ENCODE measurements around the gene FXYD3. TPM values are rescaled to one million over a fixed set of nuclear protein-coding genes. Genes with fewer than 3 reads are reported as not detected.
A peak's percentile ranks its signal among the peaks of the same experiment; 100 is the strongest.

The FXYD3 gene
- total RNA-seq, 1 donor from 2014 or later, result not detected

GRCh38 chr19:35117116-35117515 lies 1.5 kb downstream of the FXYD3 start:
- no peaks in the 10 kb centered on the region for H3K36me3 Mint-ChIP-seq
- peaks cover 11% of the 10 kb centered on the region for H3K4me1 ChIP-seq
- no peak for DNase-seq (ENCODE audit: low spot score)
- no peaks in the 10 kb centered on the region for H4K20me1 ChIP-seq (ENCODE audit: low read depth)
- no peak overlapping the region for H3K4me3 ChIP-seq
- H3K4me3 Mint-ChIP-seq, result no peak overlapping the region
- no peak overlapping the region for H3K4me2 ChIP-seq
- H3K79me2 ChIP-seq (ENCODE audit: low read depth), result no peaks in the 10 kb centered on the region
- no peaks in the 10 kb centered on the region for H3K36me3 ChIP-seq
- peaks cover 27% of the 10 kb centered on the region for H3K4me1 Mint-ChIP-seq
- peaks cover 9% of the 10 kb centered on the region for H3K27me3 Mint-ChIP-seq (ENCODE audit: insufficient read depth, low read depth)
- no peak overlapping the region for H3K9ac ChIP-seq
- H3K9me3 ChIP-seq (ENCODE audit: low read depth), result no peaks in the 10 kb centered on the region
- no peaks in the 10 kb centered on the region for H3K9me3 Mint-ChIP-seq
- H3F3A ChIP-seq (ENCODE audit: low read depth), result no peaks in the 10 kb centered on the region
- no peak overlapping the region for H3K27ac ChIP-seq
- TF ChIP-seq CTCF (IDR thresholded peaks at IDR 0.05) (no peak), EZH2 (IDR thresholded peaks at IDR 0.05) (no peak), EZH2phosphoT487 (IDR thresholded peaks at IDR 0.05) (no peak)
- H3K27me3 ChIP-seq, result no peaks in the 10 kb centered on the region
- H2AFZ ChIP-seq (replicated peaks), result peak overlapping the region; percentile 63
- H3K27ac Mint-ChIP-seq, result peak overlapping the region; percentile 80

GRCh38 chr19:35117799-35118198 lies 2.2 kb downstream of the FXYD3 start:
- H3K4me1 Mint-ChIP-seq, result peaks cover 32% of the 10 kb centered on the region
- Histone ChIP-seq H3K4me3 (no peak overlapping the region), H3K9me3 (ENCODE audit: low read depth) (no peaks in the 10 kb centered on the region), H3K9ac (no peak overlapping the region), H3K36me3 (no peaks in the 10 kb centered on the region), H4K20me1 (ENCODE audit: low read depth) (no peaks in the 10 kb centered on the region), H3K4me2 (no peak overlapping the region), H2AFZ (replicated peaks) (no peak overlapping the region), H3K27ac (no peak overlapping the region), H3K27me3 (no peaks in the 10 kb centered on the region), H3K79me2 (ENCODE audit: low read depth) (no peaks in the 10 kb centered on the region), H3K4me1 (peaks cover 17% of the 10 kb centered on the region), H3F3A (ENCODE audit: low read depth) (no peaks in the 10 kb centered on the region)
- TF ChIP-seq EZH2phosphoT487 (IDR thresholded peaks at IDR 0.05) (no peak), CTCF (IDR thresholded peaks at IDR 0.05) (no peak)
- H3K27ac Mint-ChIP-seq, result no peak overlapping the region
- H3K9me3 Mint-ChIP-seq, result no peaks in the 10 kb centered on the region
- H3K36me3 Mint-ChIP-seq, result no peaks in the 10 kb centered on the region
- peaks cover 9% of the 10 kb centered on the region for H3K27me3 Mint-ChIP-seq (ENCODE audit: insufficient read depth, low read depth)
- no peak for DNase-seq (ENCODE audit: low spot score)
- no peak overlapping the region for H3K4me3 Mint-ChIP-seq

- Histone ChIP-seq H2AFZ (replicated peaks) (no peak overlapping the region), H3K27ac (no peak overlapping the region), H3K79me2 (ENCODE audit: low read depth) (no peaks in the 10 kb centered on the region)
These were observed 2.8 kb downstream of the FXYD3 start for GRCh38 chr19:35118268-35119020.

More at GRCh38 chr19:35118268-35119020, 2.8 kb downstream of the FXYD3 start:
- no peak overlapping the region for H3K9ac ChIP-seq
- H4K20me1 ChIP-seq (ENCODE audit: low read depth), result no peaks in the 10 kb centered on the region
- TF ChIP-seq CTCF (IDR thresholded peaks at IDR 0.05) (no peak), EZH2phosphoT487 (IDR thresholded peaks at IDR 0.05) (no peak), EZH2 (IDR thresholded peaks at IDR 0.05) (no peak)
- no peaks in the 10 kb centered on the region for H3K9me3 ChIP-seq (ENCODE audit: low read depth)
- peaks cover 23% of the 10 kb centered on the region for H3K4me1 ChIP-seq
- Mint-ChIP-seq H3K9me3 (no peaks in the 10 kb centered on the region), H3K36me3 (no peaks in the 10 kb centered on the region), H3K4me1 (peaks cover 38% of the 10 kb centered on the region), H3K4me3 (no peak overlapping the region), H3K27me3 (ENCODE audit: insufficient read depth, low read depth) (peaks cover 9% of the 10 kb centered on the region), H3K27ac (no peak overlapping the region)
- H3K4me2 ChIP-seq, result no peak overlapping the region
- no peak overlapping the region for H3K4me3 ChIP-seq
- DNase-seq (ENCODE audit: low spot score), result no peak
- H3K36me3 ChIP-seq, result no peaks in the 10 kb centered on the region
- no peaks in the 10 kb centered on the region for H3K27me3 ChIP-seq
- peaks cover 3% of the 10 kb centered on the region for H3F3A ChIP-seq (ENCODE audit: low read depth)
